Trophoblast cell (in vitro differentiated cells and primary cell): Measurements from ENCODE around the gene ATP6V1A.

Source experiments
- DNase-seq, 2 donors: peaks; one replicate each; pipeline ENCODE4 v3.0.0-alpha.2; 2016
- H2AFZ ChIP-seq: 2 replicates; pipeline ENCODE4 v1.6.1; 2013; ENCODE audit warnings: low read length, moderate library complexity, mild to moderate bottlenecking; ENCODE audit not compliant: insufficient read depth, poor library complexity
- H2AK5ac ChIP-seq: 2 replicates; pipeline ENCODE4 v1.6.1; 2013; ENCODE audit warnings: mild to moderate bottlenecking, low read length
- H2BK120ac ChIP-seq: 2 replicates; pipeline ENCODE4 v1.6.1; 2013; ENCODE audit warnings: low read length, mild to moderate bottlenecking, moderate library complexity; ENCODE audit not compliant: insufficient read depth, poor library complexity
- H2BK12ac ChIP-seq: 2 replicates; pipeline ENCODE4 v1.6.1; 2013; ENCODE audit warnings: mild to moderate bottlenecking, low read length, moderate library complexity
- H2BK5ac ChIP-seq: 2 replicates; pipeline ENCODE4 v1.6.1; 2013; ENCODE audit warnings: low read length, low read depth, moderate library complexity, mild to moderate bottlenecking; ENCODE audit not compliant: poor library complexity
- H3K14ac ChIP-seq: 2 replicates; pipeline ENCODE4 v1.6.1; 2013; ENCODE audit warnings: mild to moderate bottlenecking, low read length
- H3K18ac ChIP-seq: 2 replicates; pipeline ENCODE4 v1.6.1; 2013; ENCODE audit warnings: mild to moderate bottlenecking, low read length
- H3K23ac ChIP-seq: 2 replicates; pipeline ENCODE4 v1.6.1; 2013; ENCODE audit warnings: low read length
- H3K27ac ChIP-seq: 2 replicates; pipeline ENCODE4 v1.5.1; 2013; ENCODE audit warnings: low read depth, mild to moderate bottlenecking, inconsistent platforms, low read length, moderate library complexity
- H3K27me3 ChIP-seq: 2 replicates; pipeline ENCODE4 v1.6.1; 2013; ENCODE audit warnings: inconsistent platforms, mild to moderate bottlenecking, low read length, moderate library complexity; ENCODE audit not compliant: insufficient read depth
- H3K36me3 ChIP-seq, 2 experiments: 1 replicate in 1 of 2; 2 replicates in 1 of 2; pipeline ENCODE4 v1.6.1; 2013; ENCODE audit warnings: low read length in 2 of 2, mild to moderate bottlenecking in 2 of 2, moderate library complexity in 1 of 2; ENCODE audit not compliant: insufficient read depth in 2 of 2, control insufficient read depth in 1 of 2
- H3K4ac ChIP-seq: 2 replicates; pipeline ENCODE4 v1.6.1; 2013; ENCODE audit warnings: low read depth, mild to moderate bottlenecking, low read length, moderate library complexity
- H3K4me1 ChIP-seq, 2 experiments: 1 replicate in 1 of 2; 2 replicates in 1 of 2; pipeline ENCODE4 v1.6.1; 2013; ENCODE audit warnings: low read length in 2 of 2, mild to moderate bottlenecking in 2 of 2, moderate library complexity in 1 of 2; ENCODE audit not compliant: insufficient read depth in 2 of 2, control insufficient read depth in 1 of 2
- H3K4me2 ChIP-seq: 2 replicates; pipeline ENCODE4 v1.6.1; 2013; ENCODE audit warnings: inconsistent platforms, mild to moderate bottlenecking, low read length, moderate library complexity
- H3K4me3 ChIP-seq: 2 replicates; pipeline ENCODE4 v1.5.1; 2013; ENCODE audit warnings: mild to moderate bottlenecking, low read depth, low read length, inconsistent platforms
- H3K79me1 ChIP-seq: one replicate; pipeline ENCODE4 v1.6.1; 2013; ENCODE audit warnings: low read length
- H3K79me2 ChIP-seq: 2 replicates; pipeline ENCODE4 v1.6.1; 2013; ENCODE audit warnings: low read length, mild to moderate bottlenecking; ENCODE audit not compliant: control insufficient read depth, insufficient read depth, poor library complexity
- H3K9ac ChIP-seq: 2 replicates; pipeline ENCODE4 v1.6.1; 2013; ENCODE audit warnings: mild to moderate bottlenecking, low read length
- H3K9me3 ChIP-seq: 2 replicates; pipeline ENCODE4 v1.6.1; 2013; ENCODE audit warnings: low read depth, mild to moderate bottlenecking, control low read depth, inconsistent platforms, low read length; ENCODE audit not compliant: insufficient read depth
- H4K12ac ChIP-seq: 2 replicates; pipeline ENCODE4 v1.6.1; 2013; ENCODE audit warnings: low read depth, mild to moderate bottlenecking, low read length, moderate library complexity
- H4K8ac ChIP-seq: 2 replicates; pipeline ENCODE4 v1.6.1; 2013; ENCODE audit warnings: low read depth, mild to moderate bottlenecking, low read length, moderate library complexity
- H4K91ac ChIP-seq: one replicate; pipeline ENCODE4 v1.6.1; 2013; ENCODE audit warnings: low read depth, mild to moderate bottlenecking, low read length, moderate library complexity
- WGBS: extraction: QIAGEN DNeasy Blood & Tissue Kit; methylation state at CpG from one replicate; pipeline ENCODE4 v1.1.7; 2013; ENCODE audit warnings: missing lambda C conversion rate; ENCODE audit not compliant: insufficient read length, insufficient coverage; ENCODE audit errors: extremely low coverage; 5-methylcytosine and 5-hydroxymethylcytosine counted together

Gene ATP6V1A

GRCh38 chr3:113852506-113852905 lies 105.7 kb downstream of the ATP6V1A start:
- no peak overlapping the region for H4K91ac ChIP-seq
- no CpG with 5 or more reads among the region's 3 CpGs for WGBS
- no peak overlapping the region for H2AK5ac ChIP-seq
- H3K4ac ChIP-seq, result no peak overlapping the region
- peaks cover 0 to 1% of the 10 kb centered on the region in 2 experiments for H3K4me1 ChIP-seq
- no peak overlapping the region for H3K18ac ChIP-seq
- H3K36me3 ChIP-seq, result no peaks in the 10 kb centered on the region
- H4K12ac ChIP-seq, result no peak overlapping the region
- H3K14ac ChIP-seq, result no peak overlapping the region
- H3K9ac ChIP-seq, result no peak overlapping the region
- H2BK5ac ChIP-seq, result no peak overlapping the region
- H3K4me3 ChIP-seq, result no peak overlapping the region
- H3K79me2 ChIP-seq, result no peaks in the 10 kb centered on the region
- H3K23ac ChIP-seq, result no peak overlapping the region
- H3K79me1 ChIP-seq, result no peaks in the 10 kb centered on the region
- no peak for DNase-seq
- no peak overlapping the region for H2AFZ ChIP-seq
- H3K27me3 ChIP-seq, result no peaks in the 10 kb centered on the region
- no peak overlapping the region for H2BK12ac ChIP-seq
- H3K4me2 ChIP-seq, result no peak overlapping the region
- H3K9me3 ChIP-seq, result no peaks in the 10 kb centered on the region
- no peak overlapping the region for H4K8ac ChIP-seq
- H2BK120ac ChIP-seq, result no peak overlapping the region
- H3K27ac ChIP-seq, result no peak overlapping the region
